ENCODE measurements around the gene LEPROT.
"Not testable (repeated sequence)": the region's sequence is repeated elsewhere in the genome, so short reads cannot be mapped to it uniquely, and the experiment has no call there.

LEPROT gene

GRCh38 chr1:65420590-65421350, at the start of gene LEPROT, which contains the start of gene LEPR:
TSS of gene LEPROT (plus strand) at chr1:65420668. CDS start at chr1:65420725, 57 bp downstream.
TSS of gene LEPR (plus strand) at chr1:65420668. CDS start at chr1:65565566, 144,898 bp downstream.
- peak in 1 of 42 donors; percentile 26 for DNase-seq
- intact Hi-C loops (cut with DNase I) = loop anchor here (5.0 kb wide), 1 partner anchor 153 kb away; no protein-coding TSS in a partner anchor

GRCh38 chr1:65371544-65371943, 48.9 kb upstream of the LEPROT start:
- intact Hi-C loops (cut with DNase I) = no loop called here
- DNase-seq = no peak

- intact Hi-C loops (cut with DNase I) = no loop called here
- DNase-seq = no peak
Measured at GRCh38 chr1:65372557-65372956, 47.9 kb upstream of the LEPROT start.

GRCh38 chr1:65377496-65378246, 42.8 kb upstream of the LEPROT start:
- DNase-seq = no peak
- intact Hi-C loops (cut with DNase I) = no loop called here

- intact Hi-C loops (cut with DNase I) = no loop called here
- DNase-seq = no peak
Measured at GRCh38 chr1:65378247-65378946, 42.1 kb upstream of the LEPROT start.

GRCh38 chr1:65384426-65384825, 36.0 kb upstream of the LEPROT start:
- intact Hi-C loops (cut with DNase I); DNase-seq: not testable (repeated sequence)

GRCh38 chr1:65386439-65386838, 34.0 kb upstream of the LEPROT start:
- no peak for DNase-seq
- intact Hi-C loops (cut with DNase I) = no loop called here

GRCh38 chr1:65387821-65388220, 32.6 kb upstream of the LEPROT start:
- no peak for DNase-seq
- intact Hi-C loops (cut with DNase I) = no loop called here

- no peak for DNase-seq
- intact Hi-C loops (cut with DNase I) = no loop called here
Measured at GRCh38 chr1:65388908-65389695, 31.4 kb upstream of the LEPROT start.

GRCh38 chr1:65392497-65392896, 28.0 kb upstream of the LEPROT start:
- intact Hi-C loops (cut with DNase I) = no loop called here
- DNase-seq = no peak

GRCh38 chr1:65393347-65393746, 27.1 kb upstream of the LEPROT start:
- intact Hi-C loops (cut with DNase I) = no loop called here

GRCh38 chr1:65393928-65394327, 26.5 kb upstream of the LEPROT start:
- intact Hi-C loops (cut with DNase I) = no loop called here
- DNase-seq = no peak

More at GRCh38 chr1:65393347-65393746, 27.1 kb upstream of the LEPROT start:
- no peak for DNase-seq

- intact Hi-C loops (cut with DNase I) = no loop called here
Measured at GRCh38 chr1:65395887-65396612, 24.4 kb upstream of the LEPROT start.

GRCh38 chr1:65398083-65398482, 22.4 kb upstream of the LEPROT start:
- intact Hi-C loops (cut with DNase I) = no loop called here
- no peak for DNase-seq

More at GRCh38 chr1:65395887-65396612, 24.4 kb upstream of the LEPROT start:
- DNase-seq = no peak

- no peak for DNase-seq
- intact Hi-C loops (cut with DNase I) = no loop called here
Measured at GRCh38 chr1:65399003-65399402, 21.5 kb upstream of the LEPROT start.

GRCh38 chr1:65401612-65402011, 18.9 kb upstream of the LEPROT start:
- intact Hi-C loops (cut with DNase I) = no loop called here
- peak in 7 of 42 donors; percentile 13 to 54 (median 19) for DNase-seq

- DNase-seq = no peak
- intact Hi-C loops (cut with DNase I) = no loop called here
Measured at GRCh38 chr1:65404941-65405340, 15.5 kb upstream of the LEPROT start.

- intact Hi-C loops (cut with DNase I) = no loop called here
- DNase-seq = no peak
Measured at GRCh38 chr1:65407877-65408276, 12.6 kb upstream of the LEPROT start.

All from head of caudate nucleus (tissue), 42 donors.